ENCODE measurements around the gene UBE2C.
A peak's percentile ranks its signal among the peaks of the same experiment; 100 is the strongest.

UBE2C gene

GRCh38 chr20:45765980-45766379, 46.5 kb upstream of the UBE2C start:
- Histone ChIP-seq H3K9ac (ENCODE audit: low read length) (no peak overlapping the region), H3K9me2 (replicated peaks; ENCODE audit: insufficient read depth, low read length) (no peaks in the 10 kb centered on the region), H3K79me2 (ENCODE audit: insufficient read depth, low read length) (no peaks in the 10 kb centered on the region), H4K20me1 (ENCODE audit: low read depth, low read length) (no peaks in the 10 kb centered on the region), H3K36me3 (ENCODE audit: low read length) (no peaks in the 10 kb centered on the region), H3K4me2 (ENCODE audit: low read depth, low read length, poor library complexity, severe bottlenecking) (no peak overlapping the region), H3K4me3 (ENCODE audit: insufficient read depth, low read length, poor library complexity, severe bottlenecking) (no peak overlapping the region), H3F3A (ENCODE audit: insufficient read depth) (no peaks in the 10 kb centered on the region), H3K27ac (ENCODE audit: low read depth, low read length) (no peak overlapping the region), H3K27me3 (ENCODE audit: low read length) (no peaks in the 10 kb centered on the region), H2AFZ (ENCODE audit: low read depth, low read length, severe bottlenecking) (no peak overlapping the region), H3K9me3 (ENCODE audit: insufficient read depth, low read length) (no peaks in the 10 kb centered on the region)
- TF ChIP-seq, protein P1, sequence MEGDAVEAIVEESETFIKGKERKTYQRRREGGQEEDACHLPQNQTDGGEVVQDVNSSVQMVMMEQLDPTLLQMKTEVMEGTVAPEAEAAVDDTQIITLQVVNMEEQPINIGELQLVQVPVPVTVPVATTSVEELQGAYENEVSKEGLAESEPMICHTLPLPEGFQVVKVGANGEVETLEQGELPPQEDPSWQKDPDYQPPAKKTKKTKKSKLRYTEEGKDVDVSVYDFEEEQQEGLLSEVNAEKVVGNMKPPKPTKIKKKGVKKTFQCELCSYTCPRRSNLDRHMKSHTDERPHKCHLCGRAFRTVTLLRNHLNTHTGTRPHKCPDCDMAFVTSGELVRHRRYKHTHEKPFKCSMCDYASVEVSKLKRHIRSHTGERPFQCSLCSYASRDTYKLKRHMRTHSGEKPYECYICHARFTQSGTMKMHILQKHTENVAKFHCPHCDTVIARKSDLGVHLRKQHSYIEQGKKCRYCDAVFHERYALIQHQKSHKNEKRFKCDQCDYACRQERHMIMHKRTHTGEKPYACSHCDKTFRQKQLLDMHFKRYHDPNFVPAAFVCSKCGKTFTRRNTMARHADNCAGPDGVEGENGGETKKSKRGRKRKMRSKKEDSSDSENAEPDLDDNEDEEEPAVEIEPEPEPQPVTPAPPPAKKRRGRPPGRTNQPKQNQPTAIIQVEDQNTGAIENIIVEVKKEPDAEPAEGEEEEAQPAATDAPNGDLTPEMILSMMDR (IDR thresholded peaks at IDR 0.05; ENCODE audit: insufficient read depth, low read length, poor library complexity, severe bottlenecking) = no peak
- TF ChIP-seq EZH2phosphoT487 (conservative IDR thresholded peaks at IDR 0.05; ENCODE audit: low read length) = no peak

DNA sequence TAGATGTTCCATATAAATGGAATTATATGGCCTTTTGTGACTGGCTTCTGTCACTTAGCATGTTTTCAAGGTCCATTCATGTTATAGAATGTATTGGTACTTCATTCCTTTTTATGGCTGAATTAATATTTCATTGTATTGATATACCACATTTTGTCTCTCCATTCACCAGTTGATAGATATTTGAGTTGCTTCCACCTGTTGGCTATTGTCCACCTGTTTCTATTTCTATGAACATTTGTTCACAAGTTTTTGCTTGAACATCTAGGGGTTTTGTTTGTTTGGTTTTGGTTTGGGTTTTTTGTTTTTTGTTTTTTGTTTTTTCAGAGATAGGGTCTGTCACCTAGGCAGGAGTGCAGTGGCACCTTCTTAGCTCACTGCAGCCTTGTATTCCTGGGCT, 44.0 kb upstream of the UBE2C start:
- no peak overlapping the region for H3K4me2 ChIP-seq (ENCODE audit: low read depth, low read length, poor library complexity, severe bottlenecking)
- no peaks in the 10 kb centered on the region for H3K9me2 ChIP-seq (replicated peaks; ENCODE audit: insufficient read depth, low read length)

GRCh38 chr20:45771182-45771759, 41.2 kb upstream of the UBE2C start:
- Histone ChIP-seq H3K4me3 (ENCODE audit: insufficient read depth, low read length, poor library complexity, severe bottlenecking) (no peak overlapping the region), H2AFZ (ENCODE audit: low read depth, low read length, severe bottlenecking) (peak overlapping the region; percentile 61), H3K36me3 (ENCODE audit: low read length) (no peaks in the 10 kb centered on the region), H3F3A (ENCODE audit: insufficient read depth) (no peaks in the 10 kb centered on the region), H4K20me1 (ENCODE audit: low read depth, low read length) (no peaks in the 10 kb centered on the region), H3K9me3 (ENCODE audit: insufficient read depth, low read length) (no peaks in the 10 kb centered on the region), H3K27me3 (ENCODE audit: low read length) (no peaks in the 10 kb centered on the region), H3K27ac (ENCODE audit: low read depth, low read length) (no peak overlapping the region), H3K9me2 (replicated peaks; ENCODE audit: insufficient read depth, low read length) (no peaks in the 10 kb centered on the region), H3K4me2 (ENCODE audit: low read depth, low read length, poor library complexity, severe bottlenecking) (no peak overlapping the region), H3K79me2 (ENCODE audit: insufficient read depth, low read length) (no peaks in the 10 kb centered on the region), H3K9ac (ENCODE audit: low read length) (no peak overlapping the region)
- TF ChIP-seq EZH2phosphoT487 (conservative IDR thresholded peaks at IDR 0.05; ENCODE audit: low read length) = no peak
- TF ChIP-seq, protein P1 (IDR thresholded peaks at IDR 0.05; ENCODE audit: insufficient read depth, low read length, poor library complexity, severe bottlenecking) = peak; percentile 90

More for the DNA sequence above, 44.0 kb upstream of the UBE2C start:
- no peak overlapping the region for H2AFZ ChIP-seq (ENCODE audit: low read depth, low read length, severe bottlenecking)
- no peak overlapping the region for H3K9ac ChIP-seq (ENCODE audit: low read length)
- H3K36me3 ChIP-seq (ENCODE audit: low read length) = no peaks in the 10 kb centered on the region
- no peaks in the 10 kb centered on the region for H3K27me3 ChIP-seq (ENCODE audit: low read length)
- TF ChIP-seq EZH2phosphoT487 (conservative IDR thresholded peaks at IDR 0.05; ENCODE audit: low read length) = no peak
- TF ChIP-seq, protein P1 (IDR thresholded peaks at IDR 0.05; ENCODE audit: insufficient read depth, low read length, poor library complexity, severe bottlenecking) = no peak
- H3K9me3 ChIP-seq (ENCODE audit: insufficient read depth, low read length) = no peaks in the 10 kb centered on the region
- no peaks in the 10 kb centered on the region for H4K20me1 ChIP-seq (ENCODE audit: low read depth, low read length)
- no peaks in the 10 kb centered on the region for H3F3A ChIP-seq (ENCODE audit: insufficient read depth)
- no peaks in the 10 kb centered on the region for H3K79me2 ChIP-seq (ENCODE audit: insufficient read depth, low read length)
- no peak overlapping the region for H3K27ac ChIP-seq (ENCODE audit: low read depth, low read length)
- no peak overlapping the region for H3K4me3 ChIP-seq (ENCODE audit: insufficient read depth, low read length, poor library complexity, severe bottlenecking)
